Cardiac ventricle fibroblast (primary cell): ENCODE results near the gene PCDHGA5. TPM values are rescaled to one million over a fixed set of nuclear protein-coding genes. Genes with fewer than 3 reads are reported as not detected.

Experiments
- total RNA-seq: library from RNA; depleted of rRNA; stranded (reverse); fragments of >200 nt; gene quantifications from 2 replicates; pipeline ENCODE4 v1.2.3, GENCODE V29; 2015

Gene PCDHGA5
- total RNA-seq, 1 donor from 2014 or later = 3.0 TPM

DNA sequence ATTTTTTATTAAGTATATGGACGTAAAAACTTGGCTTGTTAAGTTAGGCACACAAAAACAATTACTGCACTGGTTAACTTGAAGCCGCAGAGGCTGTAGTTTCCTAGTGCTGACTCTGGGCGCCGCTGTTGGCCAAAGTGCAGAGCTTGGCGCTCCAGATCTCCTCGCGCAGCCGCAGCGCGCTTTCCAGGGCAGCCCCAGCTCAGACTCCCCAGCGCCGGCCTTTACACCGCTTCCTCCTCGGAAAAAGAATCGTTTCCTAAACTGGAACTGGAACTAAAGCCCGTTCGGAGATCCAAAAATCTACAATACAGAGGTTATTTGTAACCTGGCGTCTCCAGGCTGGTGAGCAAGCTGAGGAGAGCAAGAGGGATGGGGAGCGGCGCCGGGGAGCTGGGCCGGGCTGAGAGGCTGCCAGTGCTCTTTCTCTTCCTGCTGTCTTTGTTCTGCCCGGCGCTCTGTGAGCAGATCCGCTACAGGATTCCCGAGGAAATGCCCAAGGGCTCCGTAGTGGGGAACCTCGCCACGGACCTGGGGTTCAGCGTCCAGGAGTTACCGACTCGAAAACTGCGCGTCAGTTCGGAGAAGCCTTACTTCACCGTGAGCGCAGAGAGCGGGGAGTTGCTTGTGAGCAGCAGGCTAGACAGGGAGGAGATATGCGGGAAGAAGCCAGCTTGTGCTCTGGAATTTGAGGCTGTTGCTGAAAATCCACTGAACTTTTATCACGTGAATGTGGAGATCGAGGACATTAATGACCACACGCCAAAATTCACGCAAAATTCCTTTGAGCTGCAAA lies 34.0 kb downstream of the PCDHGA5 start, which contains the start of gene PCDHGB5:
Gene PCDHGB5, plus strand, starts transcription at position 192 of the 796 bp plus-strand sequence. Its CDS starts 181 bp downstream, at position 373.

DNA sequence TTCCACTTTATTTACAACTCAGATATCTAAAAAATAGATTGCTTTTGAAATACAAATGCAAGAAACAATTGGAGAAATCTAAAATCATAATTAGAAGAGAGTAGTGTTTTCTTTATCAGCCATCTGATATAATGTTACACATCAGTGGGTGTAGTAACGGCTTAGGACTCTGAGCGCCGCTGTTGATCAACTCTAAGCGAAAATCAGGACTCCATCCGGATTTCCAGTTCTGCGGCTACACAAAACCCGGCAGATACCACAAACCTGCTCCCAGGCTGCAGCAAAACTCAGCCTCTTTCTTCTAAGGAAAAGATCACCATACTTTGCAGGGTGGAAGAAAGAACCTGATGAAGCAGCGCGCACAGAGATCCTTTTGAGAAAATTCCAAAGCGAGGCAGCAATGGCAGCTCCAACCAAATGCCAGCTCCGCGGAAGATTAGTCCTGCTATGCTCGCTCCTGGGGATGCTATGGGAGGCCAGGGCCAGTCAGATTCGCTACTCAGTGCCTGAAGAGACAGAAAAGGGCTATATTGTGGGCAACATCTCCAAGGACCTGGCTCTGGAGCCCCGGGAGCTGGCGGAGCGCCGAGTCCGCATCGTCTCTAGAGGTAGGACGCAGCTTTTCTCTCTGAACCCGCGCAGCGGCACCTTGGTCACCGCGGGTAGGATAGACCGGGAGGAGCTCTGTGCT lies 38.7 kb downstream of the PCDHGA5 start, which contains the start of gene PCDHGA9:
Gene PCDHGA9, plus strand, starts transcription at position 226 of the 691 bp plus-strand sequence. Its CDS starts 175 bp downstream, at position 401.

DNA sequence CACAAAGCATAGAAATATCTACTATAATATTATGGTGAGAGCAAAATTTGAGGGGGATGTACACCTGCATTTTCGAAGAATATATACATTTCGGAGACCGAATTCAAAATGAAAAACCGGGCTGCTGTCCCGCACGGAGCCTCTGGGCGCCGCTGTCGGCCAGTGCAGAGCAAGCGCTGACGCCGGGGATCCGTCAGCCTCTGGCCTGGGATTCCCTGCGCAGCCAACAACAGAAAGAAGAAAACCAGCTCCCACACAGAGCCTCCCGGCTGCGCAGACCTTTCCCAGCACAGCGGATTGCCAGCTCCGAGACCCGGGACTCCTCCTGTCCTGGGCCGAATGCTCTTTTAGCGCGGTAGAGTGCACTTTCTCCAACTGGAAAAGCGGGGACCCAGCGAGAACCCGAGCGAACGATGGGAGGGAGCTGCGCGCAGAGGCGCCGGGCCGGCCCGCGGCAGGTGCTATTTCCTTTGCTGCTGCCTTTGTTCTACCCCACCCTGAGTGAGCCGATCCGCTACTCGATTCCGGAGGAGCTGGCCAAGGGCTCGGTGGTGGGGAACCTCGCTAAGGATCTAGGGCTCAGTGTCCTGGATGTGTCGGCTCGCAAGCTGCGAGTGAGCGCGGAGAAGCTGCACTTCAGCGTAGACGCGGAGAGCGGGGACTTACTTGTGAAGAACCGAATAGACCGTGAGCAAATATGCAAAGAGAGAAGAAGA lies 44.0 kb downstream of the PCDHGA5 start, which contains the start of gene PCDHGB6:
Gene PCDHGB6, plus strand, starts transcription at position 232 of the 716 bp plus-strand sequence. Its CDS starts 182 bp downstream, at position 414.

DNA sequence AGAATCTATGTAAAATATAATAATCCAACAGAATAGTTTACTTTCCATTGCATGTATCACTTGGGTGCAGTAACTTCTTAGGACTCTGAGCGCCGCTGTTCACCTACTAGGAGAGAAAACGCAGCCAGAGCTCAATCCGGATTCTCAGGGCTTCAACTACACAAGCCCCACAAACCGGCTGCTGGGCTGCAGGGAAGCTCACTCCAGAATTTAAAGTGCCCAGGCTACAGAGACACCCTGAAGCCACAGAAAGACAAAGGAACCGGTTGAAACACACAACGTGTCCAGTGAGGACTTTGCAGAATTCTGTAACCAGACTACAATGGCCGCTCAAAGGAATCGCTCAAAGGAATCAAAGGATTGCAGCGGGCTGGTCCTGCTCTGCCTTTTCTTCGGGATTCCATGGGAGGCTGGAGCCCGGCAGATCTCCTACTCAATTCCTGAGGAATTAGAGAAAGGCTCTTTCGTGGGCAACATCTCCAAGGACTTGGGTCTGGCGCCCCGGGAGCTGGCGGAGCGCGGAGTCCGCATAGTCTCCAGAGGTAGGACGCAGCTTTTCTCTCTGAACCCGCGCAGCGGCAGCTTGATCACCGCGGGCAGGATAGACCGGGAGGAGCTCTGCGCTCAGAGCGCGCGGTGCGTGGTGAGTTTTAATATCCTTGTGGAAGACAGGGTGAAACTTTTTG lies 49.0 kb downstream of the PCDHGA5 start, which contains the start of gene PCDHGA10:
Gene PCDHGA10, plus strand, starts transcription at position 134 of the 686 bp plus-strand sequence. Its CDS starts 189 bp downstream, at position 323.

Other genes with a start within 250 kb of the PCDHGA5 start
- gene PCDHB4, start 242.3 kb upstream of the PCDHGA5 start, total RNA-seq = 0.64 and 0.75 TPM in 2 replicates
- 1.1 and 2.2 TPM in 2 replicates for gene PCDHB5, start 229.0 kb upstream of the PCDHGA5 start, total RNA-seq
- 0.06 and 0.39 TPM in 2 replicates for gene PCDHB6, start 214.1 kb upstream of the PCDHGA5 start, total RNA-seq
- gene PCDHB7, start 191.5 kb upstream of the PCDHGA5 start, total RNA-seq = 1.2 and 1.3 TPM in 2 replicates
- gene PCDHB8, start 186.4 kb upstream of the PCDHGA5 start, total RNA-seq = 0.12 and 1.1 TPM in 2 replicates
- gene PCDHB16, start 181.8 kb upstream of the PCDHGA5 start, total RNA-seq = 0.81 and 1.0 TPM in 2 replicates
- gene PCDHB9, start 177.0 kb upstream of the PCDHGA5 start, total RNA-seq = 0.56 and 1.0 TPM in 2 replicates
- 0.56 and 1.2 TPM in 2 replicates for gene PCDHB10, start 171.8 kb upstream of the PCDHGA5 start, total RNA-seq
- gene PCDHB11, start 164.5 kb upstream of the PCDHGA5 start, total RNA-seq = 0.34 and 0.62 TPM in 2 replicates
- gene PCDHB12, start 155.4 kb upstream of the PCDHGA5 start, total RNA-seq = 0.29 and 0.56 TPM in 2 replicates
- 1.4 and 1.7 TPM in 2 replicates for gene PCDHB13, start 150.2 kb upstream of the PCDHGA5 start, total RNA-seq
- gene PCDHB14, start 140.8 kb upstream of the PCDHGA5 start, total RNA-seq = 1.2 and 2.5 TPM in 2 replicates
- gene PCDHB15, start 118.8 kb upstream of the PCDHGA5 start, total RNA-seq = 1.6 and 1.7 TPM in 2 replicates
- 0.12 TPM in 1 of 2 replicates, not detected in the other for gene SLC25A2, start 60.1 kb upstream of the PCDHGA5 start, total RNA-seq
- 47.1 and 52.2 TPM in 2 replicates for gene TAF7, start 43.4 kb upstream of the PCDHGA5 start, total RNA-seq
- gene PCDHGA1, start 33.6 kb upstream of the PCDHGA5 start, total RNA-seq = 0.19 and 1.3 TPM in 2 replicates
- gene PCDHGA2, start 25.4 kb upstream of the PCDHGA5 start, total RNA-seq = 3.5 and 5.2 TPM in 2 replicates
- 5.1 and 8.1 TPM in 2 replicates for gene PCDHGA3, start 20.3 kb upstream of the PCDHGA5 start, total RNA-seq
- gene PCDHGB1, start 14.1 kb upstream of the PCDHGA5 start, total RNA-seq = 1.6 and 2.6 TPM in 2 replicates
- gene PCDHGA4, start 9.1 kb upstream of the PCDHGA5 start, total RNA-seq = 5.8 and 6.8 TPM in 2 replicates
- gene PCDHGB2, start 4.2 kb upstream of the PCDHGA5 start, total RNA-seq = 4.5 and 6.7 TPM in 2 replicates
- 3.2 and 3.8 TPM in 2 replicates for gene PCDHGB3, start 6.1 kb downstream of the PCDHGA5 start, total RNA-seq
- 6.9 and 10.2 TPM in 2 replicates for gene PCDHGA6, start 9.7 kb downstream of the PCDHGA5 start, total RNA-seq
- 9.9 and 10.7 TPM in 2 replicates for gene PCDHGA7, start 18.6 kb downstream of the PCDHGA5 start, total RNA-seq
- 14.1 and 14.6 TPM in 2 replicates for gene PCDHGB4, start 23.5 kb downstream of the PCDHGA5 start, total RNA-seq
- 1.4 and 1.5 TPM in 2 replicates for gene PCDHGA8, start 28.5 kb downstream of the PCDHGA5 start, total RNA-seq
- gene PCDHGB5, start 33.8 kb downstream of the PCDHGA5 start, total RNA-seq = 32.0 and 38.0 TPM in 2 replicates
- gene PCDHGA9, start 38.6 kb downstream of the PCDHGA5 start, total RNA-seq = 5.3 and 6.2 TPM in 2 replicates
- gene PCDHGB6, start 43.9 kb downstream of the PCDHGA5 start, total RNA-seq = 2.6 and 3.6 TPM in 2 replicates
- 8.7 and 11.3 TPM in 2 replicates for gene PCDHGA10, start 48.8 kb downstream of the PCDHGA5 start, total RNA-seq
- gene PCDHGB7, start 53.5 kb downstream of the PCDHGA5 start, total RNA-seq = 19.9 and 21.6 TPM in 2 replicates
- gene PCDHGA11, start 56.9 kb downstream of the PCDHGA5 start, total RNA-seq = 15.6 and 18.8 TPM in 2 replicates
- 41.9 and 43.9 TPM in 2 replicates for gene PCDHGA12, start 66.3 kb downstream of the PCDHGA5 start, total RNA-seq
- gene PCDHGC3, start 111.8 kb downstream of the PCDHGA5 start, total RNA-seq = 95.9 and 108 TPM in 2 replicates
- gene PCDHGC4, start 120.9 kb downstream of the PCDHGA5 start, total RNA-seq = 1.1 and 26.8 TPM in 2 replicates
- gene PCDHGC5, start 124.9 kb downstream of the PCDHGA5 start, total RNA-seq = 2.1 and 2.9 TPM in 2 replicates